Stomach (tissue), 4 donors: ENCODE data around the gene CIT.

Experiments used
- CTCF ChIP-seq, 7 experiments: fragments of 450-650 bp in 4 of 7; fragments of 200-600 bp in 3 of 7; sonication (generic) in 3 of 7; IDR thresholded peaks; one replicate each; pipeline ENCODE4 v1.5.1; 2016 to 2019; ENCODE audit warnings: antibody characterized with exemption in 7 of 7, control low read depth in 2 of 7, mild to moderate bottlenecking in 1 of 7
- POLR2A ChIP-seq, 4 donors: fragments of 450-650 bp; IDR thresholded peaks; one replicate each; pipeline ENCODE4 v1.6.1; 2016; ENCODE audit warnings: antibody characterized with exemption in 4 of 4, control low read depth in 2 of 4, mild to moderate bottlenecking in 1 of 4, moderate library complexity in 1 of 4

GRCh38 chr12:119691202-119691810 is 185.8 kb downstream of the CIT start:
- TF ChIP-seq CTCF (IDR thresholded peaks at IDR 0.05) (no peak), POLR2A (IDR thresholded peaks at IDR 0.05) (no peak)
